K562 (cell line): ENCODE data around the gene RNASEH2A. TPM values are rescaled to one million over a fixed set of nuclear protein-coding genes. Genes with fewer than 3 reads are reported as not detected.

ENCODE experiments used
- CC2D1A ChIP-seq: fragments of 450-650 bp; IDR thresholded peaks from 2 replicates; pipeline ENCODE4 v1.6.1; 2017; ENCODE audit warnings: mild to moderate bottlenecking
- EGR1 ChIP-seq: fragments of 450-650 bp; conservative IDR thresholded peaks from 2 replicates; pipeline ENCODE4 v1.6.1; 2017; ENCODE audit warnings: mild to moderate bottlenecking
- REST ChIP-seq, 2 experiments: fragments of 450-650 bp; formaldehyde crosslinking in 1 of 2; IDR thresholded peaks; 2 replicates each; pipeline versions ENCODE4 v1.4.0 to v1.6.1; 2014 to 2020; ENCODE audit warnings: mild to moderate bottlenecking in 2 of 2, borderline replicate concordance in 1 of 2, low read depth in 1 of 2
- RFX1 ChIP-seq: fragments of 450-650 bp; IDR thresholded peaks from 2 replicates; pipeline ENCODE4 v1.6.1; 2016; ENCODE audit warnings: mild to moderate bottlenecking, moderate library complexity
- ZBTB40 ChIP-seq, 2 experiments: fragments of 450-650 bp in 1 of 2; sonication (generic) in 1 of 2; formaldehyde crosslinking in 1 of 2; IDR thresholded peaks; 2 replicates each; pipeline versions ENCODE4 v1.7.1 to v1.9.0; 2016 to 2022; ENCODE audit warnings: inconsistent platforms in 1 of 2, mild to moderate bottlenecking in 1 of 2, missing genetic modification reagents in 1 of 2
- polyA plus RNA-seq, 8 experiments: library from polyadenylated mRNA; depleted of rRNA in 4 of 8; stranded (reverse) in 5 of 8; unstranded in 3 of 8; fragments of >200 nt; fragmentation: Nextera tagmentation in 2 of 8; fragmentation: Illumina TruSeq in 1 of 8; extraction: Ambion mirVana in 2 of 8; extraction: Trizol in 1 of 8; gene quantifications; 2 replicates each; pipeline versions ENCODE4 v1.2.1 to v1.2.3, GENCODE V29; 2011 to 2014; ENCODE audit warnings: inconsistent platforms in 1 of 8, missing spikeins in 1 of 8
- total RNA-seq, 7 experiments: library from RNA; depleted of rRNA in 6 of 7; stranded (reverse); fragments of >200 nt in 6 of 7; fragmentation: Illumina TruSeq in 2 of 7; extraction: Trizol in 2 of 7; gene quantifications; 2 replicates each; pipeline versions ENCODE4 v1.2.1 to v1.2.3, GENCODE V29; 2011 to 2021; ENCODE audit warnings: low replicate concordance in 1 of 7

RNASEH2A gene
- total and polyA plus RNA-seq, 9 of the 15 experiments (the other 6 are each of a cell fraction or from before 2014, with no cell fraction given), result 22.3 to 78.0 (median 61.7) TPM

- TF ChIP-seq ZBTB40 (IDR thresholded peaks at IDR 0.05), result no peak
- no peak for TF ChIP-seq ZBTB40 (CRISPR knock-in tag; IDR thresholded peaks at IDR 0.05)
- peak; percentile 41 for TF ChIP-seq EGR1
- TF ChIP-seq RFX1, result no peak
- TF ChIP-seq REST (IDR thresholded peaks at IDR 0.05; ENCODE audit: borderline replicate concordance), result peak; percentile 94
- peak; percentile 72; the same call in 1 of the 2 replicates for TF ChIP-seq REST (CRISPR knock-in tag; IDR thresholded peaks at IDR 0.05; ENCODE audit: low read depth)
- TF ChIP-seq CC2D1A, result 0 out of 2 replicates have a peak, but pooled peaks have one; percentile 9
Observed at GRCh38 chr19:12847159-12848139, 41.1 kb downstream of the RNASEH2A start (continued).
